ENCODE data around the gene VPS37C.
"Not testable (repeated sequence)": the region's sequence is repeated elsewhere in the genome, so short reads cannot be mapped to it uniquely, and the experiment has no call there.

VPS37C gene

GRCh38 chr11:61161190-61162091 lies at the start of gene VPS37C:
Gene VPS37C (minus strand): TSS chr11:61161426. CDS start chr11:61138829, 22,597 bp downstream.
- DNase-seq: peak; percentile 100

GRCh38 chr11:61210629-61211028 lies 49.4 kb upstream of the VPS37C start:
- DNase-seq: not testable (repeated sequence)

GRCh38 chr11:61207636-61208310 lies 46.5 kb upstream of the VPS37C start:
- not testable (repeated sequence) for DNase-seq

GRCh38 chr11:61204502-61205059 lies 43.4 kb upstream of the VPS37C start:
- DNase-seq: not testable (repeated sequence)

GRCh38 chr11:61203873-61204272 lies 42.6 kb upstream of the VPS37C start:
- DNase-seq: not testable (repeated sequence)

- DNase-seq: not testable (repeated sequence)
Measured at GRCh38 chr11:61202950-61203746, 41.9 kb upstream of the VPS37C start, which contains the start of gene PGA3. Gene PGA3 (plus strand): TSS chr11:61203515. CDS start chr11:61203565, 50 bp downstream.

- DNase-seq: no peak
Measured at GRCh38 chr11:61201476-61201875, 40.2 kb upstream of the VPS37C start.

GRCh38 chr11:61198948-61199523 lies 37.8 kb upstream of the VPS37C start:
- DNase-seq: no peak

GRCh38 chr11:61198361-61198760 lies 37.1 kb upstream of the VPS37C start:
- DNase-seq: no peak

- DNase-seq: no peak
Measured at GRCh38 chr11:61195719-61196118, 34.5 kb upstream of the VPS37C start.

- DNase-seq: no peak
Measured at GRCh38 chr11:61194981-61195695, 33.9 kb upstream of the VPS37C start.

- no peak for DNase-seq
Measured at GRCh38 chr11:61194169-61194671, 33.0 kb upstream of the VPS37C start.

GRCh38 chr11:61193596-61193995 lies 32.4 kb upstream of the VPS37C start:
- no peak for DNase-seq

GRCh38 chr11:61189933-61190332 lies 28.7 kb upstream of the VPS37C start:
- no peak for DNase-seq

- peak; percentile 91 for DNase-seq
Measured at GRCh38 chr11:61187505-61188130, 26.4 kb upstream of the VPS37C start.

GRCh38 chr11:61186504-61186903 lies 25.3 kb upstream of the VPS37C start:
- no peak for DNase-seq

GRCh38 chr11:61183645-61184044 lies 22.4 kb upstream of the VPS37C start:
- no peak for DNase-seq

- no peak for DNase-seq
Measured at GRCh38 chr11:61181489-61181888, 20.3 kb upstream of the VPS37C start.

GRCh38 chr11:61180205-61180604 lies 19.0 kb upstream of the VPS37C start:
- not testable (repeated sequence) for DNase-seq

- no peak for DNase-seq
Measured at GRCh38 chr11:61176446-61176845, 15.2 kb upstream of the VPS37C start.

- DNase-seq: no peak
Measured at GRCh38 chr11:61174949-61175348, 13.7 kb upstream of the VPS37C start.

Data from activated CD8-positive, alpha-beta memory T cell treated with anti-CD3 and anti-CD28 coated beads, Interleukin-2, amount 50 U/mL, for 48 hours (primary cell).